ENCODE data around the gene HSPA12A. TPM values are rescaled to one million over a fixed set of nuclear protein-coding genes. Genes with fewer than 3 reads are reported as not detected.

The HSPA12A gene
- total and polyA plus RNA-seq, 9 of the 15 experiments (the other 6 are each of a cell fraction or from before 2014, with no cell fraction given) = 0.01 to 0.18 (median 0.04) TPM; not detected in 4

DNA sequence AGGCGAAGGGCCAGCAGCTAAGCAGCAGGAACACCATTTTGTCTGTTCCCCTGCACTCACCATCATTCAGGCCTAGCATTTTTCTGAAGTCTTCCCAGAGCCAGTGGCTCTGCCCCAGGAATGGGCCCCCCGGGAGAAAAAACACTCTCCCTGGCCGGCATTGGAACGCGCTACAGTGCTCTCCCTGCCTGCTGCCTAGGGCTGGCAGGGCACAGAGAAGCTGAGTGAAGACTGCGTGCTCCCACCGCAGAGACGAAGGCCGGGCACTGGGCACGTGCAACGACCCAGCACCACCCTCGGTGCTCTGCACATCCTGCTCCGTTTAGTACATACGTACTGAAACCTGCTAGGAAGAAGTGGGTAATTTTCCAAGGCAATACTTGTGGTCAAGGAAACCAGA, 34.4 kb downstream of the HSPA12A start (continued):
- TF ChIP-seq, protein P1, sequence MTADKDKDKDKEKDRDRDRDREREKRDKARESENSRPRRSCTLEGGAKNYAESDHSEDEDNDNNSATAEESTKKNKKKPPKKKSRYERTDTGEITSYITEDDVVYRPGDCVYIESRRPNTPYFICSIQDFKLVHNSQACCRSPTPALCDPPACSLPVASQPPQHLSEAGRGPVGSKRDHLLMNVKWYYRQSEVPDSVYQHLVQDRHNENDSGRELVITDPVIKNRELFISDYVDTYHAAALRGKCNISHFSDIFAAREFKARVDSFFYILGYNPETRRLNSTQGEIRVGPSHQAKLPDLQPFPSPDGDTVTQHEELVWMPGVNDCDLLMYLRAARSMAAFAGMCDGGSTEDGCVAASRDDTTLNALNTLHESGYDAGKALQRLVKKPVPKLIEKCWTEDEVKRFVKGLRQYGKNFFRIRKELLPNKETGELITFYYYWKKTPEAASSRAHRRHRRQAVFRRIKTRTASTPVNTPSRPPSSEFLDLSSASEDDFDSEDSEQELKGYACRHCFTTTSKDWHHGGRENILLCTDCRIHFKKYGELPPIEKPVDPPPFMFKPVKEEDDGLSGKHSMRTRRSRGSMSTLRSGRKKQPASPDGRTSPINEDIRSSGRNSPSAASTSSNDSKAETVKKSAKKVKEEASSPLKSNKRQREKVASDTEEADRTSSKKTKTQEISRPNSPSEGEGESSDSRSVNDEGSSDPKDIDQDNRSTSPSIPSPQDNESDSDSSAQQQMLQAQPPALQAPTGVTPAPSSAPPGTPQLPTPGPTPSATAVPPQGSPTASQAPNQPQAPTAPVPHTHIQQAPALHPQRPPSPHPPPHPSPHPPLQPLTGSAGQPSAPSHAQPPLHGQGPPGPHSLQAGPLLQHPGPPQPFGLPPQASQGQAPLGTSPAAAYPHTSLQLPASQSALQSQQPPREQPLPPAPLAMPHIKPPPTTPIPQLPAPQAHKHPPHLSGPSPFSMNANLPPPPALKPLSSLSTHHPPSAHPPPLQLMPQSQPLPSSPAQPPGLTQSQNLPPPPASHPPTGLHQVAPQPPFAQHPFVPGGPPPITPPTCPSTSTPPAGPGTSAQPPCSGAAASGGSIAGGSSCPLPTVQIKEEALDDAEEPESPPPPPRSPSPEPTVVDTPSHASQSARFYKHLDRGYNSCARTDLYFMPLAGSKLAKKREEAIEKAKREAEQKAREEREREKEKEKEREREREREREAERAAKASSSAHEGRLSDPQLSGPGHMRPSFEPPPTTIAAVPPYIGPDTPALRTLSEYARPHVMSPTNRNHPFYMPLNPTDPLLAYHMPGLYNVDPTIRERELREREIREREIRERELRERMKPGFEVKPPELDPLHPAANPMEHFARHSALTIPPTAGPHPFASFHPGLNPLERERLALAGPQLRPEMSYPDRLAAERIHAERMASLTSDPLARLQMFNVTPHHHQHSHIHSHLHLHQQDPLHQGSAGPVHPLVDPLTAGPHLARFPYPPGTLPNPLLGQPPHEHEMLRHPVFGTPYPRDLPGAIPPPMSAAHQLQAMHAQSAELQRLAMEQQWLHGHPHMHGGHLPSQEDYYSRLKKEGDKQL (CRISPR knock-in tag; IDR thresholded peaks at IDR 0.05; ENCODE audit: borderline replicate concordance) = no peak
- TF ChIP-seq, protein P2, sequence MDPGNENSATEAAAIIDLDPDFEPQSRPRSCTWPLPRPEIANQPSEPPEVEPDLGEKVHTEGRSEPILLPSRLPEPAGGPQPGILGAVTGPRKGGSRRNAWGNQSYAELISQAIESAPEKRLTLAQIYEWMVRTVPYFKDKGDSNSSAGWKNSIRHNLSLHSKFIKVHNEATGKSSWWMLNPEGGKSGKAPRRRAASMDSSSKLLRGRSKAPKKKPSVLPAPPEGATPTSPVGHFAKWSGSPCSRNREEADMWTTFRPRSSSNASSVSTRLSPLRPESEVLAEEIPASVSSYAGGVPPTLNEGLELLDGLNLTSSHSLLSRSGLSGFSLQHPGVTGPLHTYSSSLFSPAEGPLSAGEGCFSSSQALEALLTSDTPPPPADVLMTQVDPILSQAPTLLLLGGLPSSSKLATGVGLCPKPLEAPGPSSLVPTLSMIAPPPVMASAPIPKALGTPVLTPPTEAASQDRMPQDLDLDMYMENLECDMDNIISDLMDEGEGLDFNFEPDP (CRISPR knock-in tag; IDR thresholded peaks at IDR 0.05) = no peak

- Histone ChIP-seq H2AFZ (ENCODE audit: low read depth, low read length) (no peak overlapping the region), H3K27ac (ENCODE audit: extremely low read depth, low read depth, low read length) (no peak overlapping the region), H3K4me1 (replicated peaks in 1 of 2; ENCODE audit: control insufficient read depth in 2 of 2, insufficient read depth in 2 of 2, low read length in 2 of 2) (no peaks in the 10 kb centered on the region), H3K79me2 (ENCODE audit: control insufficient read depth, insufficient read depth, low read length) (no peaks in the 10 kb centered on the region), H3K4me2 (ENCODE audit: insufficient read depth, low read length) (no peak overlapping the region), H3K27me3 (ENCODE audit: control insufficient read depth in 2 of 2, insufficient read depth in 2 of 2, low read length in 2 of 2) (peaks cover 0 to 5% of the 10 kb centered on the region in 2 experiments; a peak in 1 of 5 replicates), H4K20me1 (replicated peaks; ENCODE audit: control insufficient read depth, insufficient read depth, low read length) (no peaks in the 10 kb centered on the region), H3K9me3 (replicated peaks; ENCODE audit: control insufficient read depth, insufficient read depth, low read depth, low read length) (no peaks in the 10 kb centered on the region), H3K4me3 (no peak overlapping the region), H3K36me3 (ENCODE audit: control insufficient read depth, insufficient read depth, low read length) (no peaks in the 10 kb centered on the region), H3K9me1 (ENCODE audit: control insufficient read depth, insufficient read depth, low read length) (no peaks in the 10 kb centered on the region), H3K9ac (ENCODE audit: insufficient read depth in 1 of 2, low read depth in 2 of 2, low read length in 2 of 2) (no peak overlapping the region)
- in situ Hi-C loops (cut with MboI) (no loop called here), intact Hi-C loops (cut with micrococcal nuclease) (no loop called here)
- ChIA-PET POLR2A (no interaction called here), CTCF (ENCODE audit: low intra/inter-chr PET ratio) (no interaction called here)
- DNase-seq (ENCODE audit: extremely low read depth in 1 of 4, low spot score in 3 of 4) (no peak), FAIRE-seq (no peak), ATAC-seq (no peak)
- WGBS (ENCODE audit: insufficient coverage, low coverage, missing lambda C conversion rate) = 0% methylated on average over 8 of the region's 9 CpGs
- no peak for TF ChIP-seq TARDBP (IDR thresholded peaks at IDR 0.05)
- TF ChIP-seq SRSF3 (IDR thresholded peaks at IDR 0.05; ENCODE audit: insufficient read depth, low read length) = no peak
- TF ChIP-seq NONO (IDR thresholded peaks at IDR 0.05; ENCODE audit: low read depth in 2 of 2, low read length in 1 of 2) = no peak
- no peak for TF ChIP-seq KAT2B (IDR thresholded peaks at IDR 0.05; ENCODE audit: low read depth, low read length)
- TF ChIP-seq MYC (IDR thresholded peaks at IDR 0.05; ENCODE audit: low read depth, low read length) = no peak
- no peak for TF ChIP-seq MYC (CRISPR knock-in tag; IDR thresholded peaks at IDR 0.05; ENCODE audit: borderline replicate concordance, low read depth)
- no peak for TF ChIP-seq RBM17 (IDR thresholded peaks at IDR 0.05; ENCODE audit: borderline replicate concordance, low read depth, low read length)
- BruUV-seq (replicated peaks) = no TSS peak
Observed at GRCh38 chr10:116706281-116706680, 36.1 kb downstream of the HSPA12A start.

All from K562 (cell line).